ENCODE results near the gene ISYNA1. TPM values are rescaled to one million over a fixed set of nuclear protein-coding genes. Genes with fewer than 3 reads are reported as not detected.

The ISYNA1 gene
- total and polyA plus RNA-seq, 2 of the 8 experiments (the other 6 are each of a cell fraction or from before 2014, with no cell fraction given), result 207 to 264 TPM

GRCh38 chr19:18388960-18389725, 48.8 kb downstream of the ISYNA1 start:
- Histone ChIP-seq H3K4me1 (replicated peaks in 1 of 4; ENCODE audit: control insufficient read depth in 3 of 4, insufficient read depth in 4 of 4, low read length in 3 of 4) (peaks cover 3 to 4% (median 3%) of the 10 kb centered on the region in 4 experiments), H3K23me2 (ENCODE audit: low read depth, low read length) (peaks cover 2% of the 10 kb centered on the region; the same call in 1 of the 2 replicates), H3K27ac (ENCODE audit: low read depth, low read length) (no peak overlapping the region), H2AK5ac (ENCODE audit: low read depth, low read length) (peak overlapping the region; percentile 42; the same call in 1 of the 2 replicates), H3K79me1 (ENCODE audit: low read depth, low read length) (no peaks in the 10 kb centered on the region), H3K18ac (ENCODE audit: extremely low read depth, low read length) (no peak overlapping the region), H3K4me2 (ENCODE audit: insufficient read depth in 1 of 2, low read depth in 2 of 2, low read length in 2 of 2) (peak overlapping the region; percentile 4 to 71), H3K4ac (replicated peaks; ENCODE audit: insufficient read length, low read depth, low read length) (no peak overlapping the region), H3K4me3 (ENCODE audit: extremely low read depth in 1 of 4, insufficient read depth in 2 of 4, low read depth in 3 of 4, low read length in 4 of 4) (peak overlapping the region in 1 of 4 experiments; percentile 46; a peak in 3 of 8 replicates), H2BK15ac (ENCODE audit: low read length) (0 out of 2 replicates have a peak overlapping the region, but pooled peaks have one; percentile 53), H4K91ac (replicated peaks; ENCODE audit: insufficient read length, low read length) (peak overlapping the region; percentile 38), H2AFZ (ENCODE audit: low read length) (no peak overlapping the region), H3K14ac (ENCODE audit: insufficient read length) (no peak overlapping the region), H2BK5ac (ENCODE audit: low read depth, low read length) (no peak overlapping the region), H3K23ac (ENCODE audit: insufficient read length) (no peak overlapping the region), H3K79me2 (ENCODE audit: control insufficient read depth in 1 of 2, insufficient read depth in 2 of 2, low read length in 2 of 2) (no peaks in the 10 kb centered on the region), H4K8ac (ENCODE audit: extremely low read depth, insufficient read depth, low read length) (no peak overlapping the region), H3K9ac (replicated peaks in 1 of 4; ENCODE audit: extremely low read depth in 1 of 4, low read depth in 3 of 4, low read length in 3 of 4) (no peak overlapping the region), H2BK12ac (ENCODE audit: low read depth, low read length) (0 out of 2 replicates have a peak overlapping the region, but pooled peaks have one; percentile 71), H2BK20ac (ENCODE audit: low read length) (no peak overlapping the region), H4K20me1 (replicated peaks in 1 of 2; ENCODE audit: control insufficient read depth in 1 of 2, insufficient read depth in 2 of 2, low read length in 2 of 2) (no peaks in the 10 kb centered on the region), H2BK120ac (replicated peaks; ENCODE audit: low read depth, low read length) (no peak overlapping the region), H3K56ac (replicated peaks; ENCODE audit: insufficient read length, low read depth, low read length) (no peak overlapping the region), H3K9me3 (ENCODE audit: insufficient read depth in 2 of 2, low read depth in 1 of 2, low read length in 1 of 2) (no peaks in the 10 kb centered on the region), H3K27me3 (replicated peaks in 1 of 4; ENCODE audit: control insufficient read depth in 3 of 4, extremely low read depth in 1 of 4, insufficient read depth in 3 of 4, low read length in 3 of 4) (peaks cover 0 to 23% (median 14%) of the 10 kb centered on the region in 4 experiments; a peak in 6 of 7 replicates), H4K5ac (ENCODE audit: insufficient read length, low read depth, low read length) (no peak overlapping the region), H3K36me3 (ENCODE audit: control insufficient read depth in 2 of 4, insufficient read depth in 4 of 4, low read length in 3 of 4) (no peaks in the 10 kb centered on the region)
- DNase-seq (ENCODE audit: low read depth in 1 of 2, low spot score in 2 of 2) (no peak), FAIRE-seq (no peak)
- ChIA-PET POLR2A (ENCODE audit: partially characterized antibody) (interaction anchor here (1.2 to 3.3 kb wide), 6 partner anchors 12 to 157 kb away, joined by 3 to 16 read pairs (median 4); partner anchors contain the start of gene JUND), CTCF (ENCODE audit: partially characterized antibody) (interaction anchor here (0.8 to 10.4 kb wide), 23 partner anchors 8 to 112 kb away, joined by 3 to 177 read pairs (median 9); partner anchors contain the start of genes LRRC25 and SSBP4)
- TF ChIP-seq GTF2F1 (IDR thresholded peaks at IDR 0.05; ENCODE audit: borderline replicate concordance, low read depth, low read length) (no peak), SUZ12 (IDR thresholded peaks at IDR 0.05; ENCODE audit: low read length) (no peak), ASH2L (IDR thresholded peaks at IDR 0.05; ENCODE audit: low read length) (no peak), CREB1 (IDR thresholded peaks at IDR 0.05) (no peak), MAFK (IDR thresholded peaks at IDR 0.05; ENCODE audit: low read depth, low read length) (no peak), BRCA1 (IDR thresholded peaks at IDR 0.05; ENCODE audit: low read depth, low read length) (no peak), POLR2A (IDR thresholded peaks at IDR 0.05; ENCODE audit: control extremely low read depth in 1 of 2, low read depth in 2 of 2, low read length in 2 of 2) (no peak), BCL11A (IDR thresholded peaks at IDR 0.05; ENCODE audit: low read depth in 2 of 2, low read length in 2 of 2) (no peak), RXRA (IDR thresholded peaks at IDR 0.05; ENCODE audit: insufficient read depth, low read depth, low read length) (no peak), SP1 (IDR thresholded peaks at IDR 0.05; ENCODE audit: low read depth, low read length) (no peak)
- WGBS, 2 experiments (ENCODE audit: extremely low coverage in 1 of 2, insufficient coverage in 1 of 2, insufficient read length in 1 of 2, insufficient replicate concordance in 2 of 2, low coverage in 1 of 2, low lambda C conversion rate in 2 of 2, missing lambda C conversion rate in 1 of 2), result 88% methylated on average over 13 of the region's 13 CpGs; no CpG with 5 or more reads in 1 of the 2 experiments
